ENCODE measurements around the gene IL1R2. TPM values are rescaled to one million over a fixed set of nuclear protein-coding genes. Genes with fewer than 3 reads are reported as not detected.
A peak's percentile ranks its signal among the peaks of the same experiment; 100 is the strongest.

The IL1R2 gene
- total RNA-seq, 4 donors from 2014 or later, result 55.3 to 103 (median 80.7) TPM

DNA sequence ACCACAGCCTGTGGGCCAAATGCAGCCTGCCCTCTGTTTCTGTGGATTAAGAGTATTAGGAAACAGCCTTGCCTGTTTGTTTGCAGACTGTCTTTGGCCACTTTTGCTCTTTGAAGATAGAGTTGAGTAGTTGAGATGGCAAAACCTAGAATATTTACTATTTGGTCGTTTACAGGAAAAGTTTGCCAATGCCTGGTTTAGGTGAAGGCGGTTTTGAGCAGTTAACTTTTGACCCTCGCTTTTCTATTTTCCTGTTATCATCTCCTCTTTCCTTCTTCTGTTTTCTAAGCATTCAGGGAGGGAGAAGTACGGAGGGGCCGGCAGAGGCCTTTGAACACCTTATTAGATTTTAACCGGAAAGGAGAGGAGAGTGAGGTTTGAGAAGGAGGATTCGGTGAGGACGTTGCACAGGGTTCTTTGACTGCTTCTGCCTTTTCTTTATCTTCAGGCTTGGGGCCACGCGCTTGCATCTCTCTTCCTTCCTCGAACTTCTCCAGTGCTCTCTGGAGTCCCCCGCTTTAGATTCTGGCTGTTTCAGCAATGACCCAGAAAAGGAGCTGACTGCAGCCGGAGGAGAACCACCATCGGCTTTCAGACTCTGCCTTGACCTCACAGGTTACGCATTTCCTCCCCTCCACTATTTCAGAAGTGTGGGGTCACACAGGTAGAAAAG lies 39.2 kb downstream of the IL1R2 start:
- no peak for DNase-seq (ENCODE audit: low spot score in 2 of 2)
- no peak overlapping the region for H3K4me3 ChIP-seq
- no peak overlapping the region for H3K27ac ChIP-seq
- no peaks in the 10 kb centered on the region for H3K36me3 ChIP-seq
- H3K27me3 ChIP-seq, result no peaks in the 10 kb centered on the region
- H3K9me3 ChIP-seq, result no peaks in the 10 kb centered on the region
- H3K4me1 ChIP-seq, result peaks cover 59% of the 10 kb centered on the region
- WGBS, result 92% methylated on average over 15 of the region's 15 CpGs
- TF ChIP-seq EP300 (IDR thresholded peaks at IDR 0.05) (no peak), POLR2A (IDR thresholded peaks at IDR 0.05) (no peak)
- TF ChIP-seq, protein P1, sequence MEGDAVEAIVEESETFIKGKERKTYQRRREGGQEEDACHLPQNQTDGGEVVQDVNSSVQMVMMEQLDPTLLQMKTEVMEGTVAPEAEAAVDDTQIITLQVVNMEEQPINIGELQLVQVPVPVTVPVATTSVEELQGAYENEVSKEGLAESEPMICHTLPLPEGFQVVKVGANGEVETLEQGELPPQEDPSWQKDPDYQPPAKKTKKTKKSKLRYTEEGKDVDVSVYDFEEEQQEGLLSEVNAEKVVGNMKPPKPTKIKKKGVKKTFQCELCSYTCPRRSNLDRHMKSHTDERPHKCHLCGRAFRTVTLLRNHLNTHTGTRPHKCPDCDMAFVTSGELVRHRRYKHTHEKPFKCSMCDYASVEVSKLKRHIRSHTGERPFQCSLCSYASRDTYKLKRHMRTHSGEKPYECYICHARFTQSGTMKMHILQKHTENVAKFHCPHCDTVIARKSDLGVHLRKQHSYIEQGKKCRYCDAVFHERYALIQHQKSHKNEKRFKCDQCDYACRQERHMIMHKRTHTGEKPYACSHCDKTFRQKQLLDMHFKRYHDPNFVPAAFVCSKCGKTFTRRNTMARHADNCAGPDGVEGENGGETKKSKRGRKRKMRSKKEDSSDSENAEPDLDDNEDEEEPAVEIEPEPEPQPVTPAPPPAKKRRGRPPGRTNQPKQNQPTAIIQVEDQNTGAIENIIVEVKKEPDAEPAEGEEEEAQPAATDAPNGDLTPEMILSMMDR (IDR thresholded peaks at IDR 0.05), result no peak

DNA sequence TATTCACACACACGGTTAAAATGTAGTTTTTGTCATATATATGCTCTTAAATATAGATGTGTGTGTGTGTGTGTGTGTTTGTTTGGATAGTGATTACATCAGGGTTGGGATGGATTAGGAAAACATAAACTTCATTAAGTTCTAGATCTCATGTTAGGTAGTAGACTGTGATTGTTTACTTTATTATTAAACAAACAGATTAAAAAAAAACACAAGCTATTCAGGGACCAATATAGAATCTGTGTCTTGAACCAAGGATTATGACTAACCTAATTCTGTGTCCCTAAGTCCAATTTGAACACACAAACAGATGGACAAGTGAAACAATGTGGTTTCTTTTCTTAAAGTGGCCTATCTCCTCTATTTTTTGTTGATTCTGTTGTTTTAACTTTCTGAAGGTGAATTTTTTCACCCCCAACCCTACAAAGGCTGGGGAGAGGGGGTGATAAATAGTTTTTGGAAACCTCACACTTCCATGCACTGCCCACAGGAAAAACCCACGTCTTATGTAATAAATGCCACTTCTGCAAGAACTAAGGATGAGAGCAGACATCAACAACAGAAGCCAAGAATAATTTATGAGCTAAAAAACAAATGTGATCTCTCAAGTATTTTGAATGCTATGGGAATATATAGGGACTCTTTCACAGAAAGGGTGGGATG lies 40.7 kb downstream of the IL1R2 start:
- 61% methylated on average over 2 of the region's 2 CpGs for WGBS
- no peak for DNase-seq (ENCODE audit: low spot score in 2 of 2)
- Histone ChIP-seq H3K27me3 (no peaks in the 10 kb centered on the region), H3K27ac (peak overlapping the region; percentile 66), H3K36me3 (no peaks in the 10 kb centered on the region), H3K9me3 (no peaks in the 10 kb centered on the region), H3K4me1 (peaks cover 56% of the 10 kb centered on the region), H3K4me3 (no peak overlapping the region)
- no peak for TF ChIP-seq EP300 (IDR thresholded peaks at IDR 0.05)
- TF ChIP-seq POLR2AphosphoS5 (IDR thresholded peaks at IDR 0.05), result no peak
- TF ChIP-seq, protein P1 (IDR thresholded peaks at IDR 0.05), result no peak
- no peak for TF ChIP-seq POLR2A (IDR thresholded peaks at IDR 0.05)

DNA sequence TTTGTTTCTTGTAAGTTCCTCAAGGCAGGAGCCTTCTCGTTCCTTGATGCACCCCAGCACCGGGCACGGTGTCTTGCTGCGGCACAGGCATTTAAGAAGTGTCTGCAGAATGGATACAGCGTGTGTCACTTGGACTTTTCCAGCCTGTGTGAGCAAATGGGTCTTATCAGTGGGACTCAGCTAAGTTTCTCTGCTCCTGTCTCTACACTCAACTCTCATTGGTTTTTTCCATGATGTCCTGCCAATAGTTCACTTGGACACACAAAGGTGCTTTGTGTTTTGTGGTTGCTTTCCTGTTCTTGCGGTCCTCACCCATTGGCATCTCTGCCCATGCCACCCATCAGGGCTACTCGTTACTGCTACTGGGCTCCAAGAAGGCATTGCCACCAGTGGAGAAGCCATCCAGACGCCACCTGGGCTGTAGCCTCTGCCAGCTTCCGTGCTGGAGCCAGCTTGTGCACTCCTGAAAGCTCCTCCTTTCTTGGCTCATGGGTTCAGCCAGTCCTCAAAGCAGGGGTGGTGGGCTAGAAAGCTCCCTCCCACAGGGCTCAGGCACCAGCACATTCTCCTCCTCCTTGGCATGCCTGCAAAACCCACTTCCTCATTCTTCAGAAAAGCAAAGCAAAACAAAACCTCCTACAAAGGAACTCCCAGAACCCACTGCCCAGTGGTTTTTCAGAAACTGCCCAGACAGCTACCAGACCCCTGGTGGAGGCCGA lies 41.4 kb downstream of the IL1R2 start:
- Histone ChIP-seq H3K4me1 (peaks cover 54% of the 10 kb centered on the region), H3K9me3 (no peaks in the 10 kb centered on the region), H3K27me3 (no peaks in the 10 kb centered on the region), H3K27ac (peak overlapping the region; percentile 66), H3K4me3 (peak overlapping the region; percentile 4), H3K36me3 (no peaks in the 10 kb centered on the region)
- 50% methylated on average over 10 of the region's 10 CpGs for WGBS
- TF ChIP-seq EP300 (IDR thresholded peaks at IDR 0.05) (no peak), POLR2A (IDR thresholded peaks at IDR 0.05) (no peak), POLR2AphosphoS5 (IDR thresholded peaks at IDR 0.05) (no peak)
- TF ChIP-seq, protein P1 (IDR thresholded peaks at IDR 0.05), result no peak
- DNase-seq (ENCODE audit: low spot score in 2 of 2), result peak in 1 of 2 donors; percentile 82

DNA sequence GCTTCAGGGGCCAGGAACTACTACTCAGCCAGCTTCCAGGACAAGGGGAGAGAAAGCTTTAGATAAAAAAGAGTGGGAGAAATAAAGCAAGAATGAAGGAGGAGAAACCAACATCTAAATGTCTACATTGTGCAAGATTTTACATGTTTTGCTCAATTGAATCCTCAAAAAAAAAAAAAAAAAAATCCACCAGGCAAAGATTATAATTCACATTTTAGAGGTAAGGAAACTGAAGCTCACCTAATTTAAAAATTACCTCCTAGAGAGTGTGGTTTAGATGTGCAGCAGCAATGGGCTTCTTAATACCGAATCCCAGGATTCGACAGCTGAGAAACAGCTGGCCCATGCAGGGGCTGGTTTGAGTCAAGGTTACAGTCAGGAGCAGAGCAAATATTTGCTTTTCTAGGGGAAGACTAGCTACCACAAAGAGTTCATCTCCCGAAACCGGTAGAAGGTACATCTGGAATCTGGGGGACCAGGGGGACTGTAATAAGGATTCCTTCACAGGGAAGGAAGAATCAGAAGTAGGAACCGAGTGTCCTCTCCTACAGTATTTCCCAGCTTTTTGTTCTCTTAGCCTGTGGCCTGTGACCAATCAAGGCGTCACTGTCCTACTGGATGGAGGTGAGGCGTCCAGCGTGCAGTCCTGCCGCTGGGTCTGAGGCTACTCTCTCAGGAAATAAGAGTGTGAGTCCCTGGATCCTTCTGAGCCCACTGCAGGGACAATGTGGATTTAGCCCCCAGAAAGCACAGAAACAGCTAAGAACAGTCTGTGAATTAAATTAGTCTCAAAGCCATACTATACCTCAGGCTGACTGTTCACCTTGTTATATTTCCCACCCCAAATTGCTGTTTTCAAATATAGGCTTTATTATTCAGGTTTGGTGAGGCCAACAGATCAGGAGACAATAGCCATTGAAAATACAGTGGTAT lies 42.3 kb downstream of the IL1R2 start:
- H3K4me1 ChIP-seq, result peaks cover 49% of the 10 kb centered on the region

More for the DNA sequence above, 42.3 kb downstream of the IL1R2 start:
- WGBS, result 79% methylated on average over 9 of the region's 9 CpGs
- Histone ChIP-seq H3K9me3 (no peaks in the 10 kb centered on the region), H3K27ac (peak overlapping the region; percentile 66), H3K27me3 (no peaks in the 10 kb centered on the region), H3K4me3 (no peak overlapping the region), H3K36me3 (no peaks in the 10 kb centered on the region)
- no peak for TF ChIP-seq EP300 (IDR thresholded peaks at IDR 0.05)
- no peak for TF ChIP-seq POLR2A (IDR thresholded peaks at IDR 0.05)
- no peak for TF ChIP-seq POLR2AphosphoS5 (IDR thresholded peaks at IDR 0.05)
- TF ChIP-seq, protein P1 (IDR thresholded peaks at IDR 0.05), result no peak
- DNase-seq (ENCODE audit: low spot score in 2 of 2), result no peak

Measured in suprapubic skin (tissue), 4 donors.